Endothelial cell of hepatic sinusoid (primary cell): ENCODE measurements around the gene SATL1.
"Not testable (repeated sequence)": the region's sequence is repeated elsewhere in the genome, so short reads cannot be mapped to it uniquely, and the experiment has no call there.

Experiments
- in situ Hi-C: cut with HindIII; loops from 2 replicates; pipeline ENCODE4 v1.10.0; 2017; ENCODE audit warnings: low sequenced_read_pairs

The SATL1 gene, protein sequence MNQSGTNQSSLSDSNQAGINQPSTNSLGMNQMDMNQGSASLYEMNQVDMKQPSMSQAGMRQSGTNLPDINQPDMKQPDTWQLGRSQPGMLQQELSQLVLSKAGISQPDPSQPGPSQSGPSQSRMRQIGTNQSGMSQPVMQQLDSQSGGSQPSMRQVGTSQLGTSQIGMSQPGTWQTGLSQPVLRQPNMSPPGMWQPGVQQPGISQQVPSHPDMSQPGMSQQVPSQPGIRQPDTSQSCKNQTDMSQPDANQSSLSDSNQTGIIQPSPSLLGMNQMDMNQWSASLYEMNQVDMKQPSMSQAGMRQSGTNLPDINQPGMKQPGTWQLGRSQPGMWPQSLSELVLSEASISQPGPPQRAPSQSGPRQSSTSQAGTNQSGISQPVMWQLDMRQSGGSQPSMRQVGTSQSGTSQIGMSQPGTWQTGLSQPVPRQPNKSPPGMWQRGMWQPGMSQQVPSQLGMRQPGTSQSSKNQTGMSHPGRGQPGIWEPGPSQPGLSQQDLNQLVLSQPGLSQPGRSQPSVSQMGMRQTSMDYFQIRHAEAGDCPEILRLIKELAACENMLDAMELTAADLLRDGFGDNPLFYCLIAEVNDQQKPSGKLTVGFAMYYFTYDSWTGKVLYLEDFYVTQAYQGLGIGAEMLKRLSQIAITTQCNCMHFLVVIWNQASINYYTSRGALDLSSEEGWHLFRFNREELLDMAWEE

DNA sequence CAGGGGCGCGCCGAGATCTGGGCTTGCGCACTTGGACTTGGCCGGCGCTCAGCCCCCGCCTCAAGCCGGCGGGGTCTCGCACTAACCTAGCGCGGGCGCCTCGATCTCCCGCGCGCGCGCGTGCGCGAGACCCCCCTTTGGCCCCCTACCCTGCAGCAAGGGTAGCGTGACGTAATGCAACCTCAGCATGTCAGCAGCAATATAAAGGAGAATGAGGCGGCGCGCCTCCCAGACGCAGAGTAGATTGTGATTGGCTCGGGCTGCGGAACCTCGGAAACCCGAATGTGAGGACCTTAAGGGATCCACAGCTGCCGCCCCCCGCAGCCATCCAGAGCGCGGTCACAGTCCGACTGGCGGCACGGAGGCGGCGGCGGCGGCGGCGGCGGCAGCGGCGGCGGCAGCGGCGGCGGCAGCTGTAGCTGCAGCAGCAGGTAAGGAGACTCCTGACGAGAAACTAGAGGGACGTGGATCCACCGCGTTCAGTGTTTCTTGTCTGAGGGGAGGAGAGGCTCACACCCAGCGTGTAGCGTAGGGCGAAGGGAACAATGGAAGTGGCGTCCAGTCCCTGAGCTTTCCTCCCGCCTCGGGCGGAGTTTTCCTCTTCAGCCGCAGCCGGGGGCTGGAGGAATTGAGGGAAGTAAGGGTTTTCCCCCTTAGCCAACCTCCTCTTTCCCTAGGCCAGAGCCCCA, at the start of gene SATL1, which contains the start of gene ZNF711:
TSS of gene SATL1 (minus strand) at position 19 of the 689 bp plus-strand sequence. CDS start 134,811 bp downstream, outside the sequence.
TSS of gene ZNF711 (plus strand) at position 231 of the 689 bp plus-strand sequence. CDS start 3,582 bp downstream, outside the sequence.
- in situ Hi-C loops: no loop called here

DNA sequence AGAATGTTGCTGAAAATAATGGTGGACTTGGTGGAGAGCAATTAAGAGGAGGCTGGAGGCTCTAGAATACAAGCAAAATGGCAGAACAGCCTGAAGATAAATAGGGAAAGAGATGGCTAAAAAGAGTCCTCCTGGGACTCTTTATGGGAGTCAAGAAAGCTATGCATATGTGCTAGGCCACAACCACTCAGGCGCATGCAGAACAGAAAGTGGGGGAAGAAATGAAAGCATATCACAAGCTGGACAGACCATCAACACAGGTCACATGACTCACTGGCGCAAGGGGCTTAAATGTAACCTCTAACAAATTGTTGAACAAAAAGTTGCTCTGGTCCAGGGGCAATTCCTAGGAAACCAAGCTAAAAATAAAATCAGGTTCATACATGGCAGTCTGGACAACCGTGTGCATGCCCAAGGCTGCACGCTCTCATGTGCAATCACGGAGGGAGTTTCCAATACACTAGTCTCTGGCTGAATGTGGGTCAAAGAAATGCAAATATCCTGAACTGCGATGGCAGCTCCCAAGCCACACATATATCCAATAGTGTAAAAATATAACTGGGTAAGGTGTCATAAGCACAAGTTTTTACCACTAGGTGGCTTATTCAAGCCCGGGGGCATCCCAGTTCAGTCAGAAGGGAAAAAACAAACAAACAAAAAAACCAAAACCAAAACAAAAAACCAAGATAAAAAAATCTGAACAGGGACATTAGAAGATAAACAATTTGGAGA, 45.6 kb upstream of the SATL1 start:
- in situ Hi-C loops: no loop called here

DNA sequence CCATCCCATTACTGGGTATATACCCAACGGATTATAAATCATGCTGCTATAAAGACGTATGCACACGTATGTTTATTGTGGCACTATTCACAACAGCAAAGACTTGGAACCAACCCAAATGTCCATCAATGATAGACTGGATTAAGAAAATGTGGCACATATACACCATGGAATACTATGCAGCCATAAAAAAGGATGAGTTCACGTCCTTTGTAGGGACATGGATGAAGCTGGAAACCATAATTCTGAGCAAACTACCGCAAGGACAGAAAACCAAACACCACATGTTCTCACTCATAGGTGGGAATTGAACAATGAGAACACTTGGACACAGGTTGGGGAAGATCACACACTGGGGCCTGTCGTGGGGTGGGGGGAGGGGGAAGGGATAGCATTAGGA, 41.7 kb upstream of the SATL1 start:
- in situ Hi-C loops: not testable (repeated sequence)

DNA sequence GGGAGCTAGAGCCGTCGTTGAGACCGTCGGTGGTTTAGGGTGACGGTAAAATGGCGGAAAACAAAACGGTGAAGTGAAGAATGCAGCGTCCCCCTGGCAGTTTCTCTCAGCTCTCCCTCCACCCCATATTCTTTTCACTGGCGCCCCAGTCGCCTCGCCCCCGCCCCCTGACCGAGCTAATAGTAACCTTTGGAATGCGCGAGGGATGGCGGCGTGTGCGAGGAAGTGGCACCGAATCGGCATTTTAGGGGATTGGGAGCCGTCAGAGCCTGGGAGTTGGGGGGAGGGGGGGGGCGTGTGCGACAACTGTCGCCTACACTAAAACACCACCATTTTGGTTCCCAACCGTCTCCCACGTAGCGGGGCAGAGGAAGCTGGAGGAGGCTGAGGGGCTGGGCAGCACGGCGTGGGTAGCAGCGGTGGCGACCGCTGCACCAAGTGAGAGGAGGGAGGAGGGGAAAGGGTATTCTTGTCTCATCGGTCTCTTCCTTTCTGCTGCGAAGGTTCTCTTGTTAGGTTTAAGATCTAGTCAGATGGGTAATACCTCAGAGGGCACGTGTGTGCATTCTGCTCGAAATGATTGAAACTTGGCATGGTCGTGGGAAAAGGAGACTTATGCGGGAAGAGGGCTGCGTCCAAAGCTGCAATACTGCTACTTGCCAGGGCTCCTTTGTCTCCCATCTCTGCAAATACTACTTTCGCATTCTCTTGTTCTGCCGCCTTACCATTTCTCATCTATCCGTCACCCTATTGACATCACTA, 1.1 kb upstream of the SATL1 start:
- in situ Hi-C loops: no loop called here

DNA sequence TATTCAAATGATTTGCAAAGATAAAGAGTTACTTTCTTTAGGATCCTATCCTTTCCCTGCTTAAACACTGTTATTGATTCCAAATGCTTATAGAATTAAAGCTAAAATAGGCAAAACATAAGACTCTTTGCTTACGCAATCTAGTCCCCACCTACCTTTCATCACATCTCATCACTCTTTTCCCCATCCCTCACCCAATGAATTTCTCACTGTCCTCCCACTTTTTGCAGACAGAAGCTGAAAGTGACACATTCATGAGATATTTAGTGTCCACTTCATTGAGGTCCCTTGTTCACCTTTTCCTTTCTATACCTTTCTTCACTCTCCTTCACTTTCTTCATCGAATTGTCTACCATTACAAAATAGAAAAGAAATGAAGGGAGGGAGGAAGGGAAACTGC, 424 bp downstream of the SATL1 start:
- in situ Hi-C loops: no loop called here

DNA sequence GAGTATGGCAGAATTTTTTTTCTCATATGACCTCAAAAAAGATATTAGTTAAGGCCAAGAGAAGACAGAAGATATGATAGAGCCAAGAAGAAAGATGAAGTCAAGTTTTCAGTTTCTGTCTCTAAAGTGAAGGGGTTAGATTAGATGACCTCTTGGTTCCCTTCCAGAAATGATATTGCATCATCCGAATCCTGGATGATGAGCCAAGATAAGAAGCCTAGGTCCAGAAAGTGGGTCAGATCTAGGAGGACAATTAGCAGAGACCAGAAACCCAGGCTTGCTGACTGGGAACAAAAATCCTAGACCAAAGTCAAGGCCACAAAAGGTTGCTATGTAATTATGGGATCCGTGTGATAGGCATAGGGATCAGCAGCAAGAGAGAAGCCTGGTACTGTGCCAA, 20.2 kb downstream of the SATL1 start:
- in situ Hi-C loops: no loop called here

DNA sequence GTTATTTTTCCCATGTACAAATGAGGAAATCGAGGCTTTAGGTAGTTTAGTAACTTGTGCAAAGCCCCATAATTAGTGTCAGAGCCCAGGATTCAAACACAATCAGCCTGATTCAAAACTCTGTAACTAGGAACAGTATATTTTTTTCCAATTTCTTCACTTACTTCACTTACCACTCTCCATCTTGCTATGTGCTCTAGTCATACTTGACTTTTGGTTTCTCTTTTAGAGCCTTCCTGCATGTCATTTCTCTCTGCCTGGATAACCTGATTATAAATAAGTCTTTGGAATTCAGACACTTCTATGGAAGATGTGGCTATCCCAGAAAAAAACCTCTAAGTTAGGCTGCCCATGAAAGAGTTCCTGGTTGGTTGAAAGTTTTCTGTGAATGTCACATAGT, 22.2 kb downstream of the SATL1 start:
- in situ Hi-C loops: no loop called here

DNA sequence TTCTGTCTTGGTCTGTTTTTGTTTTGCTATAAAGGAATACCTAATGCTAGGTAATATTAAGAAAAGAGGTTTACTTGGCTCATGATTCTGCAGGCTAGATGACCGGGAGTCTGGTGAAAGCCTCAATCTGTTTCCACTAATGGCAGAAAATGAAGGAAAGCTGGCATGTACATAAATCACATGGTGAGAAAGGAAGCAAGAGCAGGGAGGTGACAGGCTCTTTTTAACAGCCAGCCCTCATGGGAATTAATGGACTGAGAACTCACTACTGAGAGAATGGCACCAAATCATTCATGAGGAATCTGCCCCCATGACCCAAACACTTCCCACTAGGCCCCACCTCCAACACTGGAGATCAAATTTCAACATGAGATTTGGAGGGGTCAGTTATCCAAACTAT, 27.6 kb downstream of the SATL1 start:
- in situ Hi-C loops: no loop called here

DNA sequence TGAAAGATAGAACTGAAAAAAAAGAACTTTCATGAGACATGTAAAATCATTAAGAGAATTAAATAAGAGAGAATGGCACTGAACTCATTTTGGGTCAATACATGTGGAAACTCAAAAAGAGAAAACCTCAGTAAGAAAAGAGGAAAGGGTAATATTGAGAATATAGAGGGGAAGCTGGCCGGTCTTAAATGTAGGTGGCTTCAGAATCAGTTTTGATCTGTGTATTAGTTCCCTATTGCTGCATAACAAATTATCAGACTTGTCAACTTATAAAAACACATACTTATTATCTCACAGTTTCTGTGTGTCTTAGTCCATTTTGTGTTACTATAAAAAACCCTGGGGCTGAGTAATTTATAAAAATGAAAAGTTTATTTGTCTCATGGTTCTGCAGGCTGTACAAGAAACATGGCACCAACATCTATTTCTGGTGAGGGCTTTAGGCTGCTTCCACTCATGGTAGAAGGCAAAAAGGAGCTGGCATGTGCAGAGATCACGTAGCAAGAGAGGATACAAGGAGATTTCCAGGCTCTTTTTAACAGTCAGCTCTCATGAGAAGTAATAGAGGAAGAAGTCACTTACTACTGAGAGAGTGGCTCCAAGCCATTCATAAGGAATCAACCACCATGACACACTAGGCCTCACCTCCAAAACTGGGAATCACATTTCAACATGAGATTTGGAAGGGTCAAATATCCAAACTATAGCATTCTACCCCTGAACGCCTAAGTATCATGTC, 29.6 kb downstream of the SATL1 start:
- in situ Hi-C loops: no loop called here

DNA sequence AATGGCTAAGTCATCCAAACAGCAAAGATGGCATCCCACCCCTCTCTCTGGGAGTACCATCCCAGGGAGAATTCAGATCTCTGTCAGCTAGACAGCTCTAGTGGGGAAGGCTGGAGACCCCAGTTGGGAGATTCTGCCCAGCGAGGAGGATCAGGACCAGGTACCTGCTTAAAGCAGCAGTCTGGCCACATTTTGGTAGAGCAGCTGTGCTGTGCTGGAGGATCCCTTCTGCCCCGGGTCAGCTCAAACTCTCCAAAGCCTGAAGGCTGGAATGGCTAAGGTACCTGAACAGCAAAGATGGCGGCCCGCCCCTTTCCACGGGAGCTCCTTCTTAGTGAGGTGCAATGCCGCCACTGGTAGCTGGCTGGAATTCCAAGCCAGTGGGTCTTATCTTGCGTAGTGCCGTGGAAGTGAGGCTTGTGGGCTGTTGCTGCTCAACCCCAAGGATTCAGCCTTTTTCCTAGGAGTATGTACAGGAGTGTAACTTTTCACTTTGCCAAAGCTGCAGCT, 40.1 kb downstream of the SATL1 start:
- in situ Hi-C loops: no loop called here

DNA sequence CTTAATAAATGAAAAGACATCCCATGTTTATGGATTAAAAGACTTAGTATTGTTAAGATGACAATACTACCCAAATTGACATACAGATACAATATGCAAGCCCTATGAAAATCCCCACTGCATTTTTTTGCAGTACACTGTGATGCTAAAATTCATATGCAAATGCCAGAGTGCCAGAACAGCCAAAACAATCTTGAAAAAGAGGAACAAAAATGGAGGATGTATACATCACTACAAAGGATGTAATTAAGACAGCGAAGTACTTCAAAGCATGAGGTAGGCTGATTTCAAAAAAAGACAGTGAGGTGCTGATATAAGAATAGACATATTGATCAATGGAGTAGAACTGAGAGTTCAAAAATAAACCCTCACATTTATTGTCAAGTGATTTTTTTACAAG, 47.3 kb downstream of the SATL1 start:
- in situ Hi-C loops: no loop called here

DNA sequence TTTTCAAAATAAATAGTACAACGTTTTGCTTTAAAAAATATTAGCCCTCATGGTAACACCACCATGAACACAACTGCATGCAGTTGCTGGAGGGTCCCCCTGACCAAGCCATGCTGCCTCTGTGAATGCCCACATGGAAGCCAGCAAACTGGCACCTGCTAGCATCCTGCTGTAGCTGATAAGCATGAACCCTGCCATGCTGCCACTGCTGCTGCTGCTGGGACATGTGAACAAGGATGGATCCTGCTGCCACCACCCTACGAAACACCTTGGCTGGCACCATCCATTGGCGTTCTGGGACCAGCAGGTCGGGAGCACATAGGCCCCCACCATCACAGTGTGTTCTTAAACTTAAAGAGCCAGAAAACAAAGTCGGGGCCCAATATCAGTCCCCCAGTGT, 83.9 kb downstream of the SATL1 start:
- in situ Hi-C loops: no loop called here

DNA sequence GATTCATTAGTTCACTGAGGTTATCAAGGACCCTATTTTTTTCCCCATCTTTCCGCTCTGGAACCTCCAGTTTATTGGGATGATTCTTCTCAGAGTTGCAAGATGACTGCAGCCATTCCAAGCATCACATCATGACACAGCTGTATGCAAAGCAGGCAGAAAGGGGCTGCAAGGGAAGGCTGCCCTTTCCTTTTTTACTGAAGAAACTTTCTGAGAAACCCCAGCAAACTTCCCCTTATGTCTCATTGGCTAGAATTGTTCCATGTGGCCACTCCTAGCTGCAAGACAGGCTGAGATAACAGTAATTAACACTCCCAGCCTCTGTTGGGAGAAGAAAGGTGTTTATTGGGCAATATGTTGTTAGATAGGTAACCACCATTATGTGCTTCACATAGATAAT, 102.6 kb downstream of the SATL1 start:
- in situ Hi-C loops: no loop called here

DNA sequence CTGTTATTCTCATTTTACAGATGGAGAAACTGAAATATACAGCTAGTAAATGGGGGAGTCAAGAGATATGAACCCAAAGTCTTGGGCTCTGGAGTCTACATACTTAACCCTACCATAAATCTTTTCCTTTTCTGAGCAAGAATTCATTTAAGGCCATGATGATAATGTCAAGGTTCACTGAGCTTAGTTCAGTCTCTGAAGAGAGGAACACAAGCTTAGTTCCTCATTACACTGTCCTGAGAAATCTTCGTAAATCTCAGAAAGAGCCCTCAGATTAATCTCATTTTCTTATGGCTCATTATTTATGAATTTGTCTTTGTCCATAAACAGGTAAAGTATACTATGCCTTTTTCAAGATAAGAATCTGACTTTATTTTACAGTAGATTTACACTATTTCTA, 104.2 kb downstream of the SATL1 start:
- in situ Hi-C loops: no loop called here

DNA sequence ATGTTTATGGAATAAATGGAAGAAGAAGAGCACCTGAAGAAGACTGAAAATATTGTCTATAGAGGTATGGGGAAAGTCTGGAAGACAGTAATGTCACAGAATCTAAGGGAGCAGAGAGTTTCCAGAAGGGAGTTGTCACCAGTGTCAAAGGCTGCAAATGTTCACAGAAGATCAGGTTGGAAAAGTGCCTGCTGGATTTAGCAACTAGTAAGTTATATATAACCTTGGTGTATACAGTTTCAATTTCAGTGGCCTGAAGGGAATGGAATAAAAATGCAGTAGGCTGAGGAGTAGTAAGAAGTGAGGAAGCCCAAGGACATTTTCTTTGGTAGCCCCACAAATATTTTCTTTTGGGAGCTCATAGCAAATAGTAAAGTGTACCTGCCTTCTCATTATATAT, 107.2 kb downstream of the SATL1 start:
- in situ Hi-C loops: no loop called here

DNA sequence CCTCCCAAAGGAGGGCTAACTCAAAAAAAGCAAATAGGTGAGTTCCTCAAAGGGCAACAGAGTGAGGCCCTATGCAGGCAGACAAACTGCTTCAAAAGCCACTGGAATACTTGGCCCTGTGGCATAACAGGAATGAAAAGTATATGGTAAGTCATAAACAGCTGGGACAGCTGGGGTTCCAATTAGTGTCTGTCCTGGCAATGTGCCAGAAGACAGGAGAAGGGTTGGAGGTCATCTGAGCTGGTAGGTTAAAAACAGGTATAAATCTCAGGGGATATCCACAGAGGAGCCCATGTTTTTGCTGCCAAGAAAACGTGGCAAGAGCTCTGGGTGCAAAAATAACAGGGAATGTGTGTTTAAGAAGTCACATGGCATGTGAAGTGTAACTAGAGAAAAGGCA, 128.3 kb downstream of the SATL1 start:
- in situ Hi-C loops: no loop called here

DNA sequence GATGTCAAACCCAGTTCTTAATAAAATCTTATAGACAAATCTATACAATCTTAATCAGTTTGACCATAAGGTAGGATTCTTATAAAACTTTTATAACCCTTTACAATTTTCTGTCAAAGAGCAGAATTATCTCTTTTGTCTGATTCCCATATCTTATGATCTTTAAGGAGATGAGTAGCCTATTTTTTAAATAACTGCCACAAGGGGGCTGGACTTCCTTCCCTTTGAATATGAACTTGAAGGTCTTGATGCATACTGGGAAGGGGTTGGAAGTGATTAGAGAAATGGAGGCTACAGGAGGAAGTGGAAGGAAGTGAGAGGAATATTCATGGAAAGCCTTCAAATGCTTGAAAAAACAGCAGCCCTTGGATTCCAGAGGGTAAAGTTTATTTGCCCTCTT, 128.8 kb downstream of the SATL1 start:
- in situ Hi-C loops: no loop called here

DNA sequence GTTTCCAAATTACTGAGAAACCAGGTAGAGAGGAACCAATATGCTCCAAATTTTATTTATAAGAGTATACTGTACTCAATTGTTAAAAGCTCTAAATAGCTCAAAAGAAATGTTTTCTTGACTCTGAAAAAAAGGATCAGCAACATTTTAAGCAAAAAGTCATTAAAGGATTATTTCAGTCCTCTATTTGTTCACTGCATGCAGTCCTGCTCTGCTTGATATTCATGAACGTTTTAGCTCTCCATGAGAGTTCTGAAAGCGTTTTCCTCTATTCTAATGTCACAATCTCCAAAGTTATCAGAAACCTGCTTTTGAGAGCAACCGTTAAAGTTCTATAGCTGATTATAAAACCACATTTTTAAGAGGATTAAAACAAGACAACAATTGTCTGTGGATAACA, 129.4 kb downstream of the SATL1 start:
- in situ Hi-C loops: no loop called here

DNA sequence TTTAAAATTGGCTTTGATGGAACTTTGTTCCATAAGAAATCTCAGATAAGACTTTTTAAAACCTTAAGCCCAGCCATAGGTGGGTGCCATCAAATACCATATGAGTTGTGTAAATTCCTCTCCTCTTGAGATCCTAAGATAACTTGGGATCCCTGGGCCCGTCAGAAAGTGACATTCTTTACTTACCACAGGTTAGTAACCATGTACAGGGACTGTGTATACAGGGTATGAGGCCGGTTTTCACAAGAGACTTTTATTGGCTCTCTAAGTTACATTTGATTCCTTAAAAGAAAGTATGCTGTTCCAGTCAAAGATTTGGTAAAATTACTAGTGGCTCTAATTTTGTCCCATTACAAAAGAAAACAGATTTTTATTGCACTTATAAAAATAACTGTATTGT, 129.8 kb downstream of the SATL1 start:
- in situ Hi-C loops: no loop called here
